HG02973 (cell line): ENCODE measurements around the gene CDC14B.
"Not testable (repeated sequence)": the region's sequence is repeated elsewhere in the genome, so short reads cannot be mapped to it uniquely, and the experiment has no call there.

ENCODE experiments used
- ATAC-seq: cut with Tn5 transposase; IDR thresholded peaks from one replicate; pipeline ENCODE4 v1.9.1; 2021; ENCODE audit warnings: moderate library complexity; ENCODE audit not compliant: unreplicated experiment

The CDC14B gene

DNA sequence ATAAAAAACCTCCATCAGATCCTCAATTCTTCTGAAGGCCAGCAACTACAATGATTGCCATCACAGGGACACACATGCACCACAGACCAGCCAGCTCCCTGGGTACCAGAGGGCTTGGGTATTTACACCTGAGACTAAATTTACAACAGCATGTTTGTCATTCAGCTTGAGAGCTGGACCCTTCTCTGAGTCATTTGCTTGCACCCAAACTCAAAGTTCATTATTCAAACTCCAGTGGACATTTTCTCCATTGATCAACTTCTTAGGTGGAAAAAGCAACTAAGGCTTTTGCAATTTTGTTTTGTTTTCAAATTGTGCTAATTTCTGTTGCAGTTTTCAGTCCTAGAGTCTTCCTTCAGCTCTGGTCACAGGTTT lies 116.3 kb downstream of the CDC14B start:
- not testable (repeated sequence) for ATAC-seq

DNA sequence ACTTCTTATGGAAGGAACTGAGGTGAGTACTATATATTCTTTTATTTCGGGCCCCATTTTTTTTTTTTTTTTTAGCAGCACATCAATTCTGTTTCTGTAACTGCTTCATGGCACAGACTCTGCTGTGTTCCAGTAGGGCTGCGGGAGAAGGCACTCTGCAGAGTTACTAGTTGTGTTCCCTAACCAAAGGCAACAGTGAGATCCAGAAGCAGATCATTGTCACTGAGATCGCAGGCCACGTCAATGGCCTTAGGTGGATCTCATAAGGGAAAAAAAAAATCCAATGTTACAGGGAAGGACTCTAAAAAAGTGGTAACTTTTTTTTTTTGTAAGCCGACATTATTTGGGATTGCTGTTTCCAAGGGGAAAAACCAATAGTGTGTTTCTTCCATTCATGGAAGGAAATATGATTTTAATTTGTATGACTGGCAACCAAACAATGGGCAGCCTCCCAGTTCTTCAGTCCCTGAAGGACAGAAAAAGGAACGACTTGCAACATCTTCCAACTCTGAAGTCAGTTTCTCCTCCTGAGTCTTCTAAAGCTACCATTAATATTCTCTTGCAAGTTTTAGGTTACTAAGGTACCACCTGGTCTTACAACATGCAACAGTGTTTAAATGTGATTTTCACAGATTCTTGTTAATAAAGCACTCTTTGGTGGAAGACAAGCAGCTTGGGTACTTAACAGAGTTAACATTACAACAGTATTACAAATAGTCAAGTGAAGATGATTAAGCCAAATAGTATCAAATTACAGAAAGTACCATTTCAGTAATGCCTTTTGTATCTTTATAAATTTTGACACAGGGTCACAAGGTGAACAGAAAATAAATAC lies 116.9 kb downstream of the CDC14B start:
- no peak for ATAC-seq

DNA sequence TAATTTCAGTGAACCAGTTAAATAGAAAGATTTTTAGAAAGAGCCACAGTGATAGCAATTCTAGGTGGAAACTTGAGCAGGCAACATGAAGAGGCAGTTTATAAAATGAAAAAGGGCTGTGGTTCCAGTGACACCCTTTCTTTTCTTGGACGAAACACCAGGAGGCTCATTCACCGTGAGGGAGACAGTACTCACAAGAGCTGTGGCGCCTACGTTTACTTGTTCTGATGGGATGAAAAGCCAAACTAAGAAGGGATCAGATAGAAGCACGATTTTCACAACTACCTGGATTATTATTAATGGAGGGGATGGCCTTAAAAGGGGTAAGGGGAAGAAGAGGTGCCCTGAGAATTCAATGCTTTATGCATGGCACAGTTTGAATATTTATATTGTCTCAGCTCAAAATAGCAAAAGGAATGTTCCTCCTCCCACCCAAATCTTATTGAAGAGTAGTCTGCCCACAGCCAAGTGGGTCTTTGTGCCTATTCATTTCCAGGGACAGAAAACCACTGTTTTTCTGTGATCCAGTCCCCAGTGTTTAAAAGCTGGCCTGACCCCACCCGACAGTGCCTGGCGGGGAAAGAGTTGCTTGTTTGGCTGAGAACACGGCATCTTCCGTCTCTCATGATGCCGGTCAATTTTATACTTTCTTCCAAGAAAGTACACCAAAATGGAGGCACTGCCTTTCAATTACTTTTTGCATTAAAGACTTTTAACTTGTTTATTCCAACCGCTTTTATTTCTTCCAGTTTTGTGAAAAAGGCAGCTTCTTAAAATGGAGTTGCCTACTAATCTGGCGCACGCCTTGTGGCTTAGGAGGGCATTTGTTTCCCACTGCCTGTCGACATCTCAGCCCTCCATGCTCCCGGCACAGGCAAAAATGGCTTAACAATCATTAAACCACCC lies 117.8 kb downstream of the CDC14B start:
- no peak for ATAC-seq

DNA sequence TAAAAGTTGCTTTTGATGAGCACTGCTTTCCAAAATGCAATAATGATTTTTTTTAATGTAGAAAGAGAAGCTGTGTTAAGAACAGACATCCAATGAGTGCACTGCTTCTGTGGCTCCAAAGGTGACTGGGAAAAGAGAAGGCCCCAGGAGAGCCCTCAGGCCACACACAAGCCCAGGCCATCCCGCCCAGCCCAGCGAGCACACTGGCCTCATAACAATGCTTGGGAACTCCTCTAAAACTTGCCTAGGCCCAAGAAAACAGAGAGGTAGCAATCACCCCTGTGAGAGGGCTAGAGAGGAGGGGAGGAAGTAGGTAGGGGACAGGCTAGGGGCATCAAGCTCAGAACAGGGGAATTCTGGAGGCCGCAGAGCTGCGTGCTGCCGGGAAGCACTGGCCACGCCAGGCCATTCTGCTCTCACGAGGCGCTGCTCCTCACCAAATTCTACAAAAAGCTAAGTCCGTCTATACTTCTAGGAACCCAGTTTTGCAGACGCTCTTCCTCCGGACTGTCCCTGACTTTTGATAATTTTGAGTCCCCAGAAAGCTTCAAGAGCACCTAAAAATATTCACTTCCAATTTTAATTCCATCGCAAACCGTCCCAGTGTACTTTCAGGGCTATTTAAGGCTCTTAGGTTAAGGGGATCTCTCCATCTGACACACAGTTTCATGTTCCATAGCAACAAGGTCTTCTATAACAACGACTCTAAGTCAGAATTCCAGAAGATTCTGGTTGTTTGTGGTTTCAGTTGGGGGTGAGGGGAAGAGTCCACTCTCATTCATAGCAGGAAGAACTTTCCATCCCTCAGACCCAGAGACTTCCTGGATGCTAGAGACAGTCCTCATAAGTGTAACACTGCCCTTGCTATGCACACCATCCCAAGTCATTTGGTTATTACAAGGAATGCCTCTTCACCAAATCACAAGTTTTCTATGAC lies 118.7 kb downstream of the CDC14B start:
- no peak for ATAC-seq

DNA sequence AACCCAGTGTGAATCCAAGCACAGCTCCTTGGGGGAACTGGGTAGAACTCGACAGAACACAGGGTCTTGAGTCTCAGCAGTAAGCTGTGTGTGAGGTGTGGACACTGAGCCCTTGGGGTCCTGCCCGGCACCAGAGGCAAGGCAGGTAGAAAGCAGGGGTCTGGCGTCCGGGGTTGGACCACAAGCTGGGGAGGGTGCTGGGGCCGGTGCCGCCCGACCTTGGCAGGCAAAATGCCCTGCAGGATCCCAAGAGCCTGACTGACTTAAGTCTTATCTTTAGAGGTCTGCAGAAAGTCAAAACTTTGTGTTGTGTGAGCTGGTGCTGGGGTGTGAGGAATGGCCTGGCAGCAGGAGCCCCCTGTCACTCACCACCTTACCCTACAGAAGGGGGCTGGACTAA lies 120.4 kb downstream of the CDC14B start:
- ATAC-seq = no peak

DNA sequence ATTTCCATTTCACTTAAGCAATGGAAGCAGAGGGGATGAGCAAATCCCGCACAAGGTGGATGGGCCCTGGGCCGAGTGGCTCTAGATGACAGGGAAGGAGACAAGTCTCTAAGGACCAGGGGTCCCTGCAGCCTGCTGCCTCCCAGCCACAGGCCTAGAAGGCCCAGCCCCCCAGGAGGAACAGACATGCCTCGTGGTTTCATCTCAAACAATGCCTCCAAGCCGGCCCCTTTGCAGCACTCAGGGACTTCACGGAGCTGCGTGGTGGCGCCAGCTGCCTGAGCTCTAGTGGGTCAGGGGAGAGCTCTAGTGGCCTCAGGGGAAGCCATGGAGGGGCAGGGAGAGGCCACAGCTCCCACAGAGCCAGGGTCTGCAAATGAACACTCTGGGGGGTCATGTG lies 120.8 kb downstream of the CDC14B start:
- ATAC-seq = no peak

DNA sequence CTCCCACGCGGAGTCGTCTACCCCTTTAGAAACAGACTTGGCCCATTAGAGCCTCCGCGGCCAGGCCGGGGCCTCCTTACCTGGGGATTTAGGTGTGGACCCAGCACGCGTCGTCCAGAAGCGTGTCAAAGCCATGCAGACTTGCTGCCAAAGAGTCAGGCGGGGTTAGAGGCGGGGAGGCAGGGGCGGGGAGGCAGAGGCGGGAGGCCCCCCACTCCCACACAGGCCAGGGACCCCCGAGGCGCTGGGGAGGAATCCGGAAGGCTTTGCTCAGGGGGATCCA lies 122.6 kb downstream of the CDC14B start:
- ATAC-seq = no peak

DNA sequence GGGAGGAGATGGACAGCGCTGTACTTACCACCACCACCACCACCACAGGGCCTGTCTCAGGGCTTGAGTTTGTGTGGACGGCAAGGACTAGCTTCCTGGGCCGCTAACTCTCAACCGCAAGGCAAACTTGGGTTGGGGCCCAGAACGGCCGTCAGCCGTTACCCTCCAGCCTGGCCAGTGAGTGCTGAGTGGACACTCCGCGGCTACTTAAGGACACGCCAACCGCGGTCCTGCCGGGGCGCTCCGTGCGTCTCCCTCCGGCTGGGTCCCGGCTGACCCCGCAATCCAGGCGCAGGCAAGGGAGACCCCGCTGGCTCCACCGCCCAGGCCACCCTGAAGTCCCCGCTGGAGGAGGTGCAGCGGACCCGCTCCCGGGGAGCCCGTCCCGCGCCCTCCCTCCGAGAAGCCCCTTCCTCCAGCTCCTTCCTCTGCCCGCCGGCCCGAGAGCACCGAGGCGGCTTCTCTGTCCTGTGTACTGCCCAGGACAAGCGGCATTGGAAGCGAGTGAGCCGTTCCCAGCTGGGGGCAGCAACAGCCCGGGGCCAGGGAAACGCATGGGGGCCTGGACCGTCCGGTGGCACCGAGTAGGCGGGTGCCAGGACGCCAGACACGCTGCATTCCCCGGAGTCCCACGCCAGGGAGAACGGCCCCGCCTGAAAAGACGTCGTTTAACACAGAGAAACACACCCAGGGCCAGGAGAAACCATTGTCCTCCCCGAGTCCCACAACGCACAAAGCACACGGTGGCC lies 123.1 kb downstream of the CDC14B start:
- ATAC-seq = no peak

DNA sequence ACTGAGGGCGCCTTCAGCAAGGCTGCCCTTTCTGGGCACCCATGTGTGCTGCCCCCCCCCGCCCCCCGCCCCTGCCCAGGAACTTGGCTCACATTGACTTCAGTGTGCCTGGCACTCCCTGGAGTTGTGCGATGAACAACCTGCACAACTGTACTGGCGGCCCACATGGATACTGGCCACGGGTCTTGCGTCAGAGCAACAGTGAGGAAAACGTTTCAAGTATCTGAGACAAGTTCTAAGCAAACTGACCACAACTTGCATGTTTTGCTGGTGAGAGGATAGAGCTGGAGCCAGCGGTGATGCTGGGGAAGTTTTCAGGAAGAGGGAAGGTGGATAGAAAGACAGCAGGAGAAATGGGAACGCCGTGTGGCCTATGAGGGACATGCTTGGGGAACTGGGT lies 124.3 kb downstream of the CDC14B start:
- ATAC-seq = no peak

DNA sequence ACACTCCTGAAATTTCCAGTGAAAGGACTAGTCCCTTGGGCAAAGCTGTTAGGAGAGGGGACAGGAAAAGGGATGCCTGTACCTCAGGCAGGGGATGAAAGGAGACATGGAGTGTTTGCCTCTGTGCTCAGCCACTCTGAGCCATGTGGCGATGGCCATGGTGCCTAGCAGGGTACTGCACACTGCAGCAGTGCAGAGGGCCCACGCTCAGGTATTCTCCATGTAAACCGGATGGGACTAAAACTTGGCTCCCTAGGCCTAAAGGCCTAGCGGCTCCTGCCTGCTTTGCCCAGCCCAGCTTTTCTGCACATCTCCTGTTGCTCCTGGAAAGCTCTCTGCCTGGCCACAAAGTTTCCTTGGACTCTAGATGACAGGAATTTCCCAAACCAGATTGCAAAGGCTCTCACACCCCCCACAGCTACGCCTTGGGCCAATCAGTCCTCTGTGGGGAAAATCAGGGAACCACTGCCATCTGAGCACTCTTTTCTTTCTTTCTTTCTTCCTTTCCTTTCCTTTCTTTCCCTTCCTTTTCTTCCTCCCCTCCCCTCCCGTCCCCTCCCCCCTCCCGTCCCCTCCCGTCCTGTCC lies 125.3 kb downstream of the CDC14B start:
- no peak for ATAC-seq

DNA sequence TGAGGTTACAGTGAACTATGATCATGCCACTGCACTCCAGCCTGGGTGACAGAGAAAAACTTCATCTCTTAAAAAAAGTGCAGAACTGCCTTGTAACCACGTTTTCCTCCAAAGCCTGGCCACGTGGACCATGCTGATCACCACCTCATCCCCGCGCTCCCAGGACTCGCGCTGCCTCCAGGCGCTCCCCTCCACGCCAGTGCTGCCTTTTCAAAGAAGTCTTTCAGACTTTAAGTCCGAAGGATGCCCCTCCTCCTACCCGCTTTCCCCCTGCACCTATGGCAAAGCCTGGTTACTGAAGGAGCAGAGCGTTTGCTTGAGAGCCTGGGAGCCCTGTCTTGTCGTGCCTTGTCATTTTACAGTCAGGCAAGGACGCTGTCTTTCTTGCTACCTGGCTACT lies 125.9 kb downstream of the CDC14B start:
- ATAC-seq = no peak

DNA sequence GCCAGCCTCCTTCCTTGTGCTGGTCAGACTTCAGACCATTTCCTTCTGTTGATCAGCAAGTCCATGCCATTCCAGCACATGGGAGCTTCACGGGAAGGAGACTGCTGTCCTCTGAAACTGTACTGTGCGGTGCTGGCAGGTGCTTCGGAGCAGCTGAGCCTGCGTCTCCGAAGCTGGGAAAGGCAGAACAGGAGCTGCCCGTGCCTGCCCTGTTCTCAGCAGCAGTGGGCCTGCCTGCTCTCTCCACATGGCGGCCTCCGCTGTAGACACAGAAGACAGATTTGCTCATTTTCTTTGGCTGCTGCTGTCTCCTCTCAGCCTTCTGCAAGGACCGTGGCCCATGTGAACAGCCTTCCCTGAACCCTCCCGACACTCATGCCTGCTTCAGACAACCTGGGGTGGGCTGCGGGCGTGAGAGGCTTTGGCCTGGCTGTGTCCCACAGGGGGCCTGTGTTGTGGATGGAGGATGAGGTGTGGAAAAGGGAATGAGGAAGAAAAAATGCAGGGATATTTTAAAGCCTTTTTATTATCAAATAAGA lies 126.6 kb downstream of the CDC14B start:
- no peak for ATAC-seq

DNA sequence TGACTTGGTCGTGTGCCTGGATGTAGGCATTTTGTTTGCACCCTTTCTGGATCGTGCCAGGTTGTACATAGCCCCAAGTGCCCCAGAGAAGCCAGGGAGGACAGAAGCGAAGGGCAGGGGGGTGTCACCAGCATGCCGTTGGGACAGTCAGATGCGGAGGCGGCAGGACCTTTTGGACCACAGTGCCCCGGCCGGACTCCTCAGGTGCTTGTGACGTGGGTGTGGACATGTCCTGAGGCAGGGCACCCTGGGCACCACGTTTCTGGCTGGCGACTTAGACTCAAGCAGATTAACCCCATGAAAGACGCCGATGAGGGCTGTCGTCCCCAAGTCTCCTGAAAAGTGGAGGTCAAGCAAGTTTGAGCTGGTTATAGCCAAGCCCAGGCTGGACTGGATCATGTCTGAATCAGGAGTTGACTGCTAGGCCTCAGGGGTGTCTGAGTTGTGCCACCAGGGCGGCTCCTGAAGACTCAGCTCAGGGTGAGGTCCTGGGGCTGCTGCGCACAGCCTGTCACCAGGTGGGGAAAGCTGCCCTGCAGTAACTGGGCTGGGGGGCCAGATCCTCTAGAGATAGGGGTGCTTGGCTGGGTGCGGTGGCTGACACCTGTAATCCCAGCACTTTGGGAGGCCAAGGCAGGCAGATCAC lies 127.6 kb downstream of the CDC14B start:
- no peak for ATAC-seq

DNA sequence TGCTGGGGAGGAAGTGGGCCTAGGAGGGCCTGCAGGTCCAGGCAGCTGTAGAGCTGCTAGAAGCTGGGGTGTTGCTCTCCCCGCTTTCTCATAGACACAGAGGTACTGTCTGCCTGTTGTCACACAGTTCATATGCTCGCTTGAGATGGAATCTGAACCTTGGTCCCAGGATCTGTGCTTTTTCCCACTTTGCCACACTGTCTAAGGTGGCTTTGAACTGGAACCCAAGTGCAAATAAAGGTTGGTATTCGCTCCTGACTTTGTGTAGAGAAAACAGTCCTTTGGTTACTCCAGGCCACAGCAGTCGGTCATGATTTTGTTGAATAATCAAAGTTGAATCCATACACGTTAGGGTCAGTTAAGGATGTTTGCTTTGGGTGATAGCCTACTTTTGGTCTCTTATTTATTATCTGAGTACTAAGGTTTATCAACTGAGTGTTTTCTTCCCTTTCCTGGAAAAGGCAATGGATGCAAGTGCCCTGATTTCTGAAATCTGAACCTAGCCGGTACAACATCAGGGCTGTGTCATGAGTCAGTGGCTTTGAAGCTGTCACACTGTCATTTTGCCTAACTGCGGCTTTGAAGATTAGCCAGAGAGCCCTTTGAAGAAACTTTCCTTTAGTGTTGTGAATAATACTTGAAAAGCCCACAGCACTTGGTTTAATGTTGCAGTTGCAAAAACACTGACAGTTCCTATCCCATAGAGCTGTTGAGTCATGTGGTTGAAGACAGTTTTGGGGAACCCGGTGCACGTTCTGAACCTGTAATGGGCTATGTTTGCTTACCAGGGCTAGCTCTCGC lies 128.4 kb downstream of the CDC14B start:
- no peak for ATAC-seq

DNA sequence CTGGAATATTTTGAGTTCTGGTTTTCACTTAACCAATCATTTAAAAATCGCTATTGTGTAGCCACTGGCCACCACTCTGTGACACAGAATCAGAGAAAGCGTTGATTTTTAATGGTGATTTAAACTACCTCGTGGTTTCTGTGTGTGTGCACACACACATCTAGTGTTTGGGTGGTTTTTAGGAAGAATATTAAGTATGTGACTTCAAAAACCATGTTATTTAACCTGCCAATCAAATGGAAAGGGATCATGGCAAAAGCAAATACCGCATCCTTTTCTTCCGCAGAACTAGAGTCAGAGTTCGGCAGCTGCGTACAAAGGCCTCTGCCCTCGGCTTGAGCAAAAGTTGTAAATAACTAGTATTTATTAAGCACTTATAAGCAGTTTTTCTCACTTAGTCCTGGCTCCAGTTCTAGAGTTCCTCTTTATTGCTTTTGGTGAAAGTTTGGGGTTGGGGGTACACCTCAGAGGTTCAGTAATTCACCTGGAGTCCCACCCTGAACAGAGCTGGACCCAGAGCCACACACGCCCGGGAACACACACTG lies 129.0 kb downstream of the CDC14B start:
- ATAC-seq = no peak

DNA sequence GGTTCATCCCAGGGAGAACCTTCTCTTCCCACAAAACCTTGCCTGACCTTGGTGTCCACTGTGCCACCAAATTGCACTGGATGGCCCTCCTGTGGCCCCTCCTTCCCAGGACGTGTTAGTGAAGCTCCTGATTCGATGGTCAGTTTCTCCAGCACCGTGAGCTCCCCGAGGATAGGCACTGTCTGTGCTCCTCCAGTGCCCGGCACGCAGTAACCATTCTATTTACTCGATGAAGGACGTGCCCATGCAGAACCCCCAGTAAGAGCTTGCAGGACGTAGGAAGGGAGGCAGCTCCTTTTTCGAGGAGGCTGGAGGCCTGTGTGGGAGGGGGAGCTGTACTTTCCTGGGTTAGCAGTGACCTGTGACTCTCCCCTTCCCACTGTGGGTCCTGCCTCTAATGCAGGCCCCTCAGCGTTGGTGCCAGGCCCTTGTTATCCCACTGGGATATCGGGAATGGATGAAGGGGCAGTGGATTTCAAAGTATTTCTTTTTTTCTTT lies 130.1 kb downstream of the CDC14B start:
- ATAC-seq = no peak

DNA sequence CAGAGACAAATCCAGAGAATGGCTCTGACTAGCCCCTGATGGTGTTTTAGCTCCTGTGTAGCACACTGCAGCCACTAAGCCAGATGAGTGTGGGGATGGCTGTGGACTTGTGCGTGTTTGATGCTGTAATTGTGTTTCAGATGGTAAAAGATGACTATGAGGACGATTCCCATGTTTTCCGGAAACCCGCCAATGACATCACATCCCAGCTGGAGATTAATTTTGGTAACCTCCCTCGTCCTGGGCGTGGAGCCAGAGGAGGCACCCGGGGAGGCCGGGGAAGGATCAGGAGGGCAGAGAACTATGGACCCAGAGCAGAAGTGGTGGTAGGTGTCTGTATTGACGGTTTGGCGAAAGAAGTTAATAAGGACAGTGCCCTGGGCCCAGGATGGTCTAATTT lies 131.7 kb downstream of the CDC14B start:
- no peak for ATAC-seq

DNA sequence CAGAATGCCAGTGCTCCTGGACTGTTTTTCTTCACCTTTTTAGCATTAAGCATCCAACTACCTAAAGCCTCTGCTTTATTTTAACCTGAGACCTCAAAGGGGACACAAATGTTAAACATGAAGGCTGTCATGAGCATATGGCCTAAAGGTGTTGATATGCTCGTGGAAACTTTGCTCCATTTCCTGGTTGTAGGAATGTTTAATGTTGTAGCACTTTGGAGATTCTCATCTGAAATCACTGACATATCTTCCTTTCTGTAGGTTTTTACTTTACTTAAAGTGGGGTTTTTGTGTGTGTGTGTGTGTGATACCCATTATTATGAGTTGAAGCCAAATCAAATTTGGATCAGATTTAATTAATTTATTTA lies 132.6 kb downstream of the CDC14B start:
- no peak for ATAC-seq
